ENCODE results near the gene ELFN1.

DNA sequence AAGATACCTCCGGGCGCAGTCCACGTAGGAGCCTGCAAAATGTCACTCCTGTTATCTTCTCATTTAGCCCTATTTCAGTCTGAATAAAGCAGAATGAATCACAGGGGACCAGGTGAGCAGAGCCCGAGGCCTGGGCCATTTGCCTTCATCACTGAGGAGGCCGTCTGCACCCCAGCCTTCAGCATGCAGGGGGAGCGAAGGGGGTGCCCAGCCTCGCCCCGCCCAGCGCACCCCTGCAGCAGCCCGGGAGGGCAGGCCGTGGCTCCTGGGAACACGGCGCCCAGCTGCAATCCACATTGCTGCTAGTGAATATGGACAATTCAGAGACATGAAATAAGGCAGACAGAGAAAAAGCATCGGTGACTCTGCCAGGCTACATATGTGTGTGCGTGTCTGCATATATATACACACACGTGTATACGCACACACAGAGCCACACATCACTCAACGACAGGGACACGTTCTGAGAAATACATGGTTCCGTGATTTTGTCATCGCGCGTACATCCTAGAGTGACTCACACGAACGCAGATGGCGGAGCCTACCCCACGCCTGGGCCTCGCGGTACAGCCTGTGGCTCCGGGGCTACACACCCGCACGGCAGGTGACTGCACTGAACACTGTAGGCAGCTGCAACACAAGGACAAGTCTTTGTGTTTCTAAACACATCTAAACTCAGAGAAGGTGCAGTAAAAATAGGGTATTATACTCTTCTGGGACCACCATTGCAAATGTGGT lies 15.2 kb upstream of the ELFN1 start:
- TF ChIP-seq EZH2phosphoT487 (IDR thresholded peaks at IDR 0.05; ENCODE audit: borderline replicate concordance) = no peak
- TF ChIP-seq CTCF (conservative IDR thresholded peaks at IDR 0.05; ENCODE audit: low read length) = no peak

All from Loucy (cell line).